BJ (cell line): ENCODE measurements around the gene ENPP5. TPM values are rescaled to one million over a fixed set of nuclear protein-coding genes. Genes with fewer than 3 reads are reported as not detected.
"Not testable (repeated sequence)": the region's sequence is repeated elsewhere in the genome, so short reads cannot be mapped to it uniquely, and the experiment has no call there.

ENCODE experiments used
- CTCF ChIA-PET: fragments of 350-600 bp; formaldehyde crosslinking; extraction: SDS; loops from one replicate; lab custom pipeline; 2021; ENCODE audit warnings: antibody characterized with exemption, inconsistent platforms; lab: Yijun Ruan, JAX
- POLR2A ChIA-PET: fragments of 300-600 bp; sonication (Branson Sonifier 250); formaldehyde crosslinking; extraction: SDS; loops from one replicate; lab custom pipeline; 2021; ENCODE audit warnings: antibody characterized with exemption; lab: Charles Lee
- DNase-seq: peaks from one replicate; pipeline ENCODE4 v3.0.0-alpha.2; 2011; ENCODE audit warnings: low read depth
- H3K27me3 ChIP-seq: 2 replicates; pipeline ENCODE4 v1.6.0; 2011; ENCODE audit warnings: low read length; ENCODE audit not compliant: control insufficient read depth, insufficient read depth
- H3K36me3 ChIP-seq: 2 replicates; pipeline ENCODE4 v1.5.1; 2011; ENCODE audit warnings: low read length; ENCODE audit not compliant: control insufficient read depth, insufficient read depth
- H3K4me3 ChIP-seq: 2 replicates; pipeline ENCODE4 v1.5.1; 2011; ENCODE audit warnings: low read depth, mild to moderate bottlenecking, control low read depth, low read length
- polyA plus RNA-seq: library from polyadenylated mRNA; depleted of rRNA; stranded (reverse); fragments of >200 nt; gene quantifications from 2 replicates; pipeline ENCODE4 v1.2.3, GENCODE V29; 2011
- TF ChIP-seq, protein P1 (sequence below): IDR thresholded peaks from 2 replicates; pipeline ENCODE4 v1.5.1; 2011; ENCODE audit warnings: low read depth, mild to moderate bottlenecking, control low read depth, inconsistent platforms, low read length, moderate library complexity; ENCODE audit not compliant: insufficient read depth

Gene ENPP5
- polyA plus RNA-seq, 1 experiment = not detected

DNA sequence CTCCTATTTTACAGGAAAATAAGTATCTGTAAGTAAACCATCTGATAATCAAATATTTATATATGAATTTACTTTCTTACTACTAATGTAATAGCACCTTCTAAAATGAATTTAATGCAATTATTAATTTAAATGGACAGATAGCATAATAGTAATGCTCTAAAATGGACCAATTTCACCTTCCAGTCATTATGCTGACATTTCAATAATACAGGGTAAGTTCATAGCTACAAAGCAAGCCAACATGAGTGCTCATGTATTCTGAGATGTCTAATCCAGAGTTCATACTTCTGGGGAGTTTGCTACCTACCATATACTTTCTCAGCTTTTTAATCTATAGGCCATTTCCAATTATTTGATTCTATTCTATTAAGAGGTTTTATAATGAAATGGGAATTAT is 11.6 kb downstream of the ENPP5 start:
- no peak for DNase-seq
- CTCF ChIA-PET = interaction anchor here (1.2 kb wide), 1 partner anchor 9 kb away, joined by 4 read pairs; no protein-coding TSS in a partner anchor
- TF ChIP-seq, protein P1, sequence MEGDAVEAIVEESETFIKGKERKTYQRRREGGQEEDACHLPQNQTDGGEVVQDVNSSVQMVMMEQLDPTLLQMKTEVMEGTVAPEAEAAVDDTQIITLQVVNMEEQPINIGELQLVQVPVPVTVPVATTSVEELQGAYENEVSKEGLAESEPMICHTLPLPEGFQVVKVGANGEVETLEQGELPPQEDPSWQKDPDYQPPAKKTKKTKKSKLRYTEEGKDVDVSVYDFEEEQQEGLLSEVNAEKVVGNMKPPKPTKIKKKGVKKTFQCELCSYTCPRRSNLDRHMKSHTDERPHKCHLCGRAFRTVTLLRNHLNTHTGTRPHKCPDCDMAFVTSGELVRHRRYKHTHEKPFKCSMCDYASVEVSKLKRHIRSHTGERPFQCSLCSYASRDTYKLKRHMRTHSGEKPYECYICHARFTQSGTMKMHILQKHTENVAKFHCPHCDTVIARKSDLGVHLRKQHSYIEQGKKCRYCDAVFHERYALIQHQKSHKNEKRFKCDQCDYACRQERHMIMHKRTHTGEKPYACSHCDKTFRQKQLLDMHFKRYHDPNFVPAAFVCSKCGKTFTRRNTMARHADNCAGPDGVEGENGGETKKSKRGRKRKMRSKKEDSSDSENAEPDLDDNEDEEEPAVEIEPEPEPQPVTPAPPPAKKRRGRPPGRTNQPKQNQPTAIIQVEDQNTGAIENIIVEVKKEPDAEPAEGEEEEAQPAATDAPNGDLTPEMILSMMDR = no peak

DNA sequence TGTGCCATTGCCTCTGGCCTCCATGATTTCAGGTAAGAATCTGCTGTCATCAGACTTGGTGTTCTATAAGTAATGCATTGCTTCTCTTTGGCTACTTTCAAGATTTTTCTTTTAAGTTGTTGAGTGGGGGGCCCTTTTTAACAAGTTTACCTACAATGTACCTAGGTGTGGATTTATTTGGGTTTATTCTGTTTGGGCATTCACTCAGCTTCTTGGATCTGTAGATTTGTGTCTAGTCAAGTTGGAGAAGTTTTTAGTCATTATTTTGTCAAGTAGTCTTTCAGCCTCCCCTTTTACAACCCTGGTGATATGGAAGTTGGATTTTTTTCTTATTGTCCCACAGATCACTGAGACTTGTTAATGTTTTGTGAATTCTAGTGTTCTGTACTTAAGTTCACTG is 14.1 kb downstream of the ENPP5 start:
- Histone ChIP-seq H3K36me3 (no peaks in the 10 kb centered on the region), H3K4me3 (no peak overlapping the region), H3K27me3 (no peaks in the 10 kb centered on the region)
- CTCF ChIA-PET = interaction anchor here (0.6 to 0.7 kb wide), 2 partner anchors 170 to 243 kb away, joined by 3 read pairs; no protein-coding TSS in a partner anchor
- DNase-seq = no peak
- POLR2A ChIA-PET = no interaction called here
- TF ChIP-seq, protein P1 = no peak

More for the DNA sequence above, 11.6 kb downstream of the ENPP5 start:
- no peaks in the 10 kb centered on the region for H3K27me3 ChIP-seq
- no peaks in the 10 kb centered on the region for H3K36me3 ChIP-seq
- POLR2A ChIA-PET = no interaction called here
- H3K4me3 ChIP-seq = no peak overlapping the region

DNA sequence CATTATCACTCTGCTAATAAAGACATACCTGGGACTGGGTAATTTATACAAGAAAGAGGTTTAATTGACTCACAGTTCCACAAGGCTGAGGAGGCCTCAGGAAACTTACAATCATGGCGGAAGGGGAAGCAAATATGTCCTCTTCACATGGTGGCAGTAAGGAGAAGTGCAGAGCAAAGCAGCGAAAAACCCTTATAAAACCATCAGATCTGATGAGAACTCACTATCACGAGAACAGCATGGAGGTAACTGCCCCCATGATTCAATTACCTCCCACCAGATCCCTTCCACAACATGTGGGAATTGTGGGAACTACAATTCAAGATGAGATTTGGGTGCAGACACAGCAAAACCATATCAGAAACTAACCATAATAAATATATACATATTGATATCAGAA is 21.7 kb downstream of the ENPP5 start:
- CTCF ChIA-PET, H3K4me3 ChIP-seq, H3K36me3 ChIP-seq, H3K27me3 ChIP-seq, POLR2A ChIA-PET, DNase-seq: not testable (repeated sequence)

DNA sequence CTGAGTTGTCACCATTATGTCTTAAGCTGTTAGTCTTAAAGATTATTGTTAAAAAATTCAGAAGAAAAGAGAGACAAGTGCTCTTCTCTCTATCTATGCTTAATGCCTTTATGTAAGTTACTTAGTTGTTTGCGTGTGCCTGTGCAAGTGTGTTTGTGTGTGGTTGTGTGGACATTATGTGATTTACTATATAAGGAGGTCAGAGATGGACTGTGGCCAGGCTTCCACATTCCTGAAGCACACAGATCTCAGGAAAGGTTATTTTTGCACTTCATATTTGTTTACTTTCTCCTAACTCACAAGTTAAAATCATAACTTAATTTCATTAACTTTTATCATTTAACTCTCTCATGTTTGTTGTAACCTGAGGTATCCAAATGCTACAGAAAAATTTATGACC is 26.5 kb downstream of the ENPP5 start:
- ChIA-PET CTCF (no interaction called here), POLR2A (no interaction called here)
- Histone ChIP-seq H3K4me3 (no peak overlapping the region), H3K27me3 (no peaks in the 10 kb centered on the region), H3K36me3 (no peaks in the 10 kb centered on the region)
- TF ChIP-seq, protein P1 = no peak
- no peak for DNase-seq

DNA sequence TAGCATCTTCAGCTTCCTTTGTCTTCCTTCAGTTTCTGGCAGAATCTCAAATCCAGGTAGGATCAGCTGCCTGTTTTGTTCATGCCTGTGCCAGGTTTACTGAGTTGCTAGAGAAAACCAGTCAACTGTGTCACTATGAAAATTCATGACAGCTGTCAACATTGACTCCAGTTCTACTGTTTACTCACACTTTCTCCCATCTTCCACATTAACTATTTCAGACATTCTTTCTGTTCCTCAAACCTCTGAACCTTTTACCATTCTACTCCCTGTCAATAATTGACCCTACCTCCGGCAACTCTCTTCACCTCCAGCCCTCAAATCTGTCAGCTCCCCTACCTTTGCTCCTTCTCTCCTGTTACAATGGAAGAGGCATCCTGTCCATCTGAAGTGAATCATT is 32.5 kb downstream of the ENPP5 start:
- H3K36me3 ChIP-seq = no peaks in the 10 kb centered on the region
- ChIA-PET POLR2A (no interaction called here), CTCF (interaction anchor here (0.9 kb wide), 1 partner anchor 188 kb away, joined by 4 read pairs; no protein-coding TSS in a partner anchor)
- TF ChIP-seq, protein P1 = no peak
- H3K27me3 ChIP-seq = no peaks in the 10 kb centered on the region
- DNase-seq = no peak
- H3K4me3 ChIP-seq = no peak overlapping the region

DNA sequence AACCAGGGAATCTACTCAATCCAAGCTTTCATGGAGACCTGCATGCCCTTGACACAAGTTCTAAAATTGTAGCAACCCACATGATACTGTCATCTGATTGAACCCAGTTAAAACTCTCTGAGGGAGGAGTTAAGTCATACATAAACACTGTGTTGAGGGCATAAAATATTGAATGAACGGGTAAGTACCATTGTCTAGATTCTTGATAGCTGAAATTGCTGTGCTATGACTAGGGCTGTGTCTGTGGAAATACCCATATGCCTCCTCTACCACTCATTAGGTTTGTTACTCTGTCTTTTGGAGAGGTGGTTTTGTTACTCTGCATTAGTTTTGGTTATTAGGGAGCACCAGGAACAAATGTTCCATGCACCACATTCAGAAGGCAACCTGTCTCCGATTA is 33.4 kb downstream of the ENPP5 start:
- POLR2A ChIA-PET = no interaction called here
- no peaks in the 10 kb centered on the region for H3K36me3 ChIP-seq
- H3K27me3 ChIP-seq = no peaks in the 10 kb centered on the region
- no peak overlapping the region for H3K4me3 ChIP-seq
- no peak for DNase-seq
- TF ChIP-seq, protein P1 = no peak
- CTCF ChIA-PET = interaction anchor here (0.6 kb wide), 1 partner anchor 550 kb away, joined by 3 read pairs; no protein-coding TSS in a partner anchor
